Loucy (cell line): ENCODE data around the gene PWP2.
"Not testable (repeated sequence)": the region's sequence is repeated elsewhere in the genome, so short reads cannot be mapped to it uniquely, and the experiment has no call there.

Experiments used
- H2AFZ ChIP-seq: fragments of 200-600 bp; sonication (generic); 2 replicates; pipeline ENCODE4 v1.6.0; 2016; ENCODE audit warnings: antibody characterized with exemption, mild to moderate bottlenecking, low read length, moderate library complexity
- H3F3A ChIP-seq: fragments of 200-600 bp; 2 replicates; pipeline ENCODE4 v1.6.0; 2016; ENCODE audit warnings: antibody characterized with exemption, low read depth, mild to moderate bottlenecking
- H3K27me3 ChIP-seq: fragments of 200-600 bp; sonication (generic); 2 replicates; pipeline ENCODE4 v1.6.1; 2014; ENCODE audit warnings: low read length, mild to moderate bottlenecking; ENCODE audit not compliant: insufficient read depth, poor library complexity, severe bottlenecking
- H3K36me3 ChIP-seq: fragments of 200-600 bp; sonication (generic); 2 replicates; pipeline ENCODE4 v1.6.1; 2016; ENCODE audit warnings: low read length; ENCODE audit not compliant: insufficient read depth
- H3K4me1 ChIP-seq: fragments of 200-600 bp; sonication (generic); 2 replicates; pipeline ENCODE4 v1.5.1; 2014; ENCODE audit warnings: low read length, mild to moderate bottlenecking; ENCODE audit not compliant: insufficient read depth, poor library complexity, severe bottlenecking
- H3K4me2 ChIP-seq: fragments of 200-600 bp; sonication (generic); 2 replicates; pipeline ENCODE4 v1.6.0; 2014; ENCODE audit warnings: antibody characterized with exemption, low read length, low read depth, mild to moderate bottlenecking; ENCODE audit not compliant: poor library complexity, severe bottlenecking
- H3K4me3 ChIP-seq: fragments of 200-600 bp; sonication (generic); 2 replicates; pipeline ENCODE4 v1.5.1; 2014; ENCODE audit warnings: low read length, mild to moderate bottlenecking, mixed read lengths; ENCODE audit not compliant: poor library complexity, severe bottlenecking
- H3K79me2 ChIP-seq: fragments of 200-600 bp; sonication (generic); 2 replicates; pipeline ENCODE4 v1.6.1; 2014; ENCODE audit warnings: low read length; ENCODE audit not compliant: insufficient read depth
- H3K9ac ChIP-seq: fragments of 200-600 bp; sonication (generic); 2 replicates; pipeline ENCODE4 v1.6.0; 2014; ENCODE audit warnings: mild to moderate bottlenecking, low read depth, low read length, moderate library complexity; ENCODE audit not compliant: poor library complexity, severe bottlenecking
- H3K9me2 ChIP-seq: fragments of 200-600 bp; sonication (generic); replicated peaks from 2 replicates; pipeline ENCODE4 v1.6.1; 2016; ENCODE audit warnings: low read depth, low read length, mixed read lengths
- H3K9me3 ChIP-seq: fragments of 200-600 bp; sonication (generic); 2 replicates; pipeline ENCODE4 v1.6.1; 2014; ENCODE audit warnings: mild to moderate bottlenecking, antibody characterized with exemption, low read length, low read depth; ENCODE audit not compliant: insufficient read depth
- H4K20me1 ChIP-seq: fragments of 200-600 bp; sonication (generic); 2 replicates; pipeline ENCODE4 v1.6.0; 2014; ENCODE audit warnings: antibody characterized with exemption, low read length, mild to moderate bottlenecking; ENCODE audit not compliant: insufficient read depth, poor library complexity, severe bottlenecking

Gene PWP2

DNA sequence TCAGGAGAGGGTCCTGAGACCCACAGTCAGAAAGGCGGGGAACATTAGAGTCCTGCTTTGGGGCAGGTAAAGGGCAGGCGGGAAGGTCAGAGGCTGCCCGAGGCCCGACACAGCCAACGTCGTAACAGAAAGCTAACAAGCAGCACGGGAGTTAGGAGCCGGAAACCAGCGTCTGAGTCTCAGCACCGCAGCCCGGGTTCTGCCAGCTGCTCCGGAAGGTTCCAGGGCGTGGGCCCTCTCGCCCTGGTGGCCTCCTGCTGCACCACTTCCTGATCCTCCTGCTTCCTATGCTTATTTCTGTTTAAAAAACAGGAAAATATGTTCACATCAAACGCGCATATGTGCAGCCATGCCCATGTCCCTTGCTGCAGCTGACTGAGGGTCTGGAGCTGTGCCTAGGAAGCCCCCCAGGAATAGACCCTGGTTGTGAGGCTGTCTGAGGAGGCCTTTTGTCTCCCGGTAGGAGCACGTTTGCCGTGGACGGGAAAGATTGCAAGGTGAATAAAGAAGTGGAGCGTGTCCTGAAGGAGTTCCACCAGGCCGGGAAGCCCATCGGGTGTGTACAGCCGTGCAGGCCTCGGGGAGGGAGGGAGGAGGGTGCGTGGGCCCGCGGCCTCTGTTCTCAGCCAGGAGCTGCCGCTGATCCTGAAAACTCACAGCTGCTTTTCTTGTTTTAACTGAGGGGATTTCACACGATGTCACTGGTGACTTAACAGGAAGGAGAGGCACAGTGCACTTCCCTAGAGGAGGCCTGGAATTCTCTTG is 32.8 kb downstream of the PWP2 start:
- not testable (repeated sequence) for H3K36me3 ChIP-seq, H3K4me1 ChIP-seq, H3K9me2 ChIP-seq, H3K4me2 ChIP-seq, H4K20me1 ChIP-seq, H3K9ac ChIP-seq, H3K27me3 ChIP-seq, H3K4me3 ChIP-seq, H3K9me3 ChIP-seq, H3F3A ChIP-seq, H3K79me2 ChIP-seq, H2AFZ ChIP-seq

DNA sequence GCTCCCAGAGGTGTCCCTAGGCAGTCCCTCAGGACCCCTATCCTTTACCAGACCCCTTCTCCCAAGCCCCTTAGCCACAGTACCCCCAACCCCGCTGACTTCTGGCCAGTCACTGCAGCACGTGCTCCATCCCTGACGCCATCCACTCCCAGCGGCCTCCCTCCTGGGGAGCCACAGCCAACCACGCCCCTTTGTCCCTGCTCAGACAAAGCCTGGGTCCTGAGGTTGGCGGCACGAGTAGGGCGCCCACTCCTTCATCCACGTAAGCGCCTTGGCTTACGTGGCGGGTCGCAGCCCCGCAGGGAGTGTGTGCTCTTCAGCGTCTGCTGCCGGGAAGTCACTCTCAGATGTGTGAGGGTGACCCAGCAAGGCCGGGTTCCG is 33.3 kb downstream of the PWP2 start:
- H3K4me2 ChIP-seq, H3K4me1 ChIP-seq, H2AFZ ChIP-seq, H3K4me3 ChIP-seq, H4K20me1 ChIP-seq, H3K79me2 ChIP-seq, H3K36me3 ChIP-seq, H3K9ac ChIP-seq, H3K9me2 ChIP-seq, H3K9me3 ChIP-seq, H3F3A ChIP-seq, H3K27me3 ChIP-seq: not testable (repeated sequence)

DNA sequence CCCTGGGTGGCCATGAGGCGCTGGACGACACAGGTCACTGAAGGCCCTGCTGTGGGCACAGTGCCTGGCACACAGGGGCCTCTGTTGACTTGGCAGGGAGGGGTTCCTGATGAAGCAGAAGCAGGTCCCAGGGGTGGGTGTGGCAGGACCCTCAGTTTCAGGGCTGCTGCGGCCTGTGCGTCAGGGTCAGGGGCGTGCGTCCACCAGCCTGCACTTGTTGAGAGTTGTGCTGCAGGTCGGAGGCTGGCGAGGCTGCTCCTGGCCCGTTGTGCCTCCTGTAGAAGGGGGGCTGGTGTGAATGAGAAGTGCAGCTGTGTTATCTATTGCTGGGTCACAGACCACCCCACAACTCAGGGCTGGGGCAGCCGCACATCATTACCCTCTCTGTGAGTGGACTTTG is 35.3 kb downstream of the PWP2 start:
- H3K9ac ChIP-seq, H3F3A ChIP-seq, H3K9me2 ChIP-seq, H3K27me3 ChIP-seq, H2AFZ ChIP-seq, H3K4me1 ChIP-seq, H3K36me3 ChIP-seq, H3K9me3 ChIP-seq, H3K4me2 ChIP-seq, H4K20me1 ChIP-seq, H3K4me3 ChIP-seq, H3K79me2 ChIP-seq: not testable (repeated sequence)

GRCh38 chr21:44143380-44143779 is 36.2 kb downstream of the PWP2 start:
- H3F3A ChIP-seq, H3K4me1 ChIP-seq, H4K20me1 ChIP-seq, H3K9me3 ChIP-seq, H3K4me2 ChIP-seq, H3K27me3 ChIP-seq, H3K79me2 ChIP-seq, H3K9ac ChIP-seq, H3K36me3 ChIP-seq, H2AFZ ChIP-seq, H3K9me2 ChIP-seq, H3K4me3 ChIP-seq: not testable (repeated sequence)

DNA sequence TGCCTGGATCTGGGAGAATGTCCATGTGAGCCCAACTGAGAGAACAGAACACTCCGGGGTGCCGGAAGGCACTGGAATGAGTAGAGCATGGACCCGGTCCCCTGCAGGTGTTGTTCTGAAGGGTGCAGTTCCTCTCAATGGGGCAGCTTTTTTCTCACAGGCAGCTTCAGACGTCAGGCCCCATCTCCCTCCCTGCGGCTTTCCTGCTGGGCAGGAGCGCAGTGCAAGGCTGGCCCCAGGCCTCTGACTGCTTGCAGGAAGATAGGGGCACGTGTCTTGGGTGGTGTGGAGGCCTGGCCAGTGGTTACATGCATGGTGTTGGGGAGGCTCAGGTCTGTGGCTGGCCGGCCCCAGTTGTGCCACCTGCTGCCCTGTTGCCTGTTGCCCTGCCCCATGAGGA is 36.8 kb downstream of the PWP2 start:
- H3K4me3 ChIP-seq, H3K27me3 ChIP-seq, H3K9ac ChIP-seq: not testable (repeated sequence)

GRCh38 chr21:44144784-44145602 is 37.8 kb downstream of the PWP2 start:
- H3K4me1 ChIP-seq, H3K9me3 ChIP-seq, H3K4me2 ChIP-seq: not testable (repeated sequence)

More for the DNA sequence above, 36.8 kb downstream of the PWP2 start:
- H3F3A ChIP-seq, H3K79me2 ChIP-seq, H2AFZ ChIP-seq, H3K36me3 ChIP-seq, H3K4me2 ChIP-seq, H4K20me1 ChIP-seq, H3K4me1 ChIP-seq, H3K9me3 ChIP-seq, H3K9me2 ChIP-seq: not testable (repeated sequence)

DNA sequence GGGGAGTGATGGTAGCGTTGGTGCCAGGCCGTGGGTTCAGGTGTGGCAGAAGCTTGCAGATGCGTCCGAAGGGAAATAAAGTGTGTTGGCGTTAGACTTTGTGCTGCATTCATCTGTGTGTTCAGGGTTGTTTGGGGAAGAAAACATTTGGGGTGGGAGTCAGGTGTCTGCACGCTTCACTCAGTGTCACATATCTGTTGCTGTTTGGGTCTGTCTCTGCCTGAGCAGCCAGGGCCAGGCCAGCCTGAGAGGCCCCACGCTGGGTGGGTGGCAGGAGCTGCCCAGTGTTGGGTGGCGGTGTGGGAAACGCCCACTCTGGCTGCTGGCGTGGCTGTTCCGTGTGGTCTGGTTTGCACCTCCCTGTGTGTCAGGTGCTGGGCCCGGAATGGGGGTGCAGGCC is 38.4 kb downstream of the PWP2 start:
- H3K9me2 ChIP-seq, H2AFZ ChIP-seq, H3K9me3 ChIP-seq, H4K20me1 ChIP-seq, H3K4me2 ChIP-seq, H3K9ac ChIP-seq, H3K36me3 ChIP-seq, H3K27me3 ChIP-seq, H3F3A ChIP-seq, H3K4me3 ChIP-seq, H3K4me1 ChIP-seq, H3K79me2 ChIP-seq: not testable (repeated sequence)

More at GRCh38 chr21:44144784-44145602, 37.8 kb downstream of the PWP2 start:
- not testable (repeated sequence) for H4K20me1 ChIP-seq, H3K4me3 ChIP-seq, H3K9ac ChIP-seq, H3F3A ChIP-seq, H3K79me2 ChIP-seq, H3K36me3 ChIP-seq, H3K9me2 ChIP-seq, H2AFZ ChIP-seq, H3K27me3 ChIP-seq
